ENCODE measurements around the gene CDHR3. TPM values are rescaled to one million over a fixed set of nuclear protein-coding genes. Genes with fewer than 3 reads are reported as not detected.
A peak's percentile ranks its signal among the peaks of the same experiment; 100 is the strongest.

The CDHR3 gene
- total RNA-seq, 2 experiments from 2014 or later: 0.38 TPM; not detected in 1

- peaks cover 34% of the 10 kb centered on the region for H3K4me1 Mint-ChIP-seq
- DNase-seq: no peak
- H3K4me3 Mint-ChIP-seq: no peak overlapping the region
- no peaks in the 10 kb centered on the region for H3K9me3 Mint-ChIP-seq
- H3K36me3 Mint-ChIP-seq: no peaks in the 10 kb centered on the region
- H3K27ac Mint-ChIP-seq: no peak overlapping the region
- no peaks in the 10 kb centered on the region for H3K27me3 Mint-ChIP-seq
These were observed 101.3 kb downstream of the CDHR3 start for GRCh38 chr7:106064316-106064715.

DNA sequence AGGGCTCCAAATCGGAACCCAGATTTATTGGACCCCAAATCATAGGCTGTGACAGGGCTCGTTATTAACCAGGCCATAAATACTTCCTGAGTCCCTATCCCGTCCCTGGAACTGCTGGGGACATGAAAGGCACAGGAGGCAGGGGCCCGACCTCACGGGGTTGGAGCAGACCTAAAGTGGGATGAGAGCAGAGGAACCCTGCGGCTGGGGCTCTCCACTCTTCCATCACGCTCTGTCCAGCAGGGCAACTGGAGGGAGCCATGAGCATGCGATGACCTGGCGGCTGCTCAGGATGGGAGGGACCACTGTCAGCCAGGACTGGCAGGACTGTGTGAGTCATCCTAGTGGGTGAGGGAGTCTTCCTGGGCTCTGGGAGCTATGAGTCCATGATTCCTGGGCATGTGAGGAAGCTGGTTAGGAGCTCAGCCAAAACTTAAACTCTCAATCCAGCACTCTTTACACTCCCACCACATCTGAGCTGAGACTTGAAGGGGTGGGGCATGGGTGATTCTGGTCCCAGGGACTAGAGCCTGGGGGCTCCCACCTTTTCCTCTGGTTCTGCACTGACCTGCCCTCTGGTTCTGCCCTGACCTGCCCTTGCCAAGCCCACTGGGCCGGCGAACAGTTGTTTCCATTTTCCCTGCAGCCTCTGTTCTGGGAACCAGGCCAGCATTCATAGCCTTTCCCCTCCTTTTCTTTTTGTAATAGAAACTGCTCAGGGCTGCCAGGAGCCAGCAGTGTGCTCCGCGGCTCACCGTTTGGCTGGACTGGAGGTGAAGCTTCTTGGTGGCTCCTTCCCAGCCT is 101.9 kb downstream of the CDHR3 start:
- H3K27ac Mint-ChIP-seq: no peak overlapping the region
- H3K4me1 Mint-ChIP-seq: peaks cover 38% of the 10 kb centered on the region
- DNase-seq: no peak
- no peaks in the 10 kb centered on the region for H3K9me3 Mint-ChIP-seq
- no peaks in the 10 kb centered on the region for H3K27me3 Mint-ChIP-seq
- H3K36me3 Mint-ChIP-seq: no peaks in the 10 kb centered on the region
- no peak overlapping the region for H3K4me3 Mint-ChIP-seq

- Mint-ChIP-seq H3K27me3 (no peaks in the 10 kb centered on the region), H3K27ac (no peak overlapping the region), H3K4me1 (peaks cover 42% of the 10 kb centered on the region), H3K4me3 (no peak overlapping the region), H3K9me3 (no peaks in the 10 kb centered on the region), H3K36me3 (no peaks in the 10 kb centered on the region)
- no peak for DNase-seq
These were observed 102.8 kb downstream of the CDHR3 start for GRCh38 chr7:106065575-106066500.

GRCh38 chr7:106067678-106068077 is 104.6 kb downstream of the CDHR3 start:
- H3K36me3 Mint-ChIP-seq: no peaks in the 10 kb centered on the region

DNA sequence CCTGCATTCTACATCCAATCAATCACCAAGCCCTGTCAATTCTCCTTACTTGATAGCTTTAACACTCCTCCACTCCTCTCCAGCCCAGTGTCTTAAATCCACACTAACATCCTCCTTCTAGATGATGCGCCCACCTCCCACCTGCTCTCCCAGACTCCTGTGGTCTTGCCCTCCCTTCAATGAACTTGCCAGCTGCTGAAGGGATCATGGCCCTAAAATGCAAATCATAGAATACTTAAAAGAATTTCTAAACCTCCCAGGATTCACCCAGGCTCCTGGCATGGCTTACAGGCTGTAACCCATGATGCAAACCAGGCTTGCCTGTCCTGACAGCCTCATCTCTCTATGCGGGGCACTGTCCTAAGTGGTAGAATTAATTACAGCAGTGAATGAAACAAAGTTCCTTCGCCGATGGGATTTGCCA is 105.5 kb downstream of the CDHR3 start:
- Mint-ChIP-seq H3K27ac (no peak overlapping the region), H3K4me1 (peaks cover 44% of the 10 kb centered on the region), H3K36me3 (no peaks in the 10 kb centered on the region), H3K27me3 (no peaks in the 10 kb centered on the region), H3K4me3 (no peak overlapping the region), H3K9me3 (no peaks in the 10 kb centered on the region)
- no peak for DNase-seq

More at GRCh38 chr7:106067678-106068077, 104.6 kb downstream of the CDHR3 start:
- no peak overlapping the region for H3K4me3 Mint-ChIP-seq
- no peak for DNase-seq
- no peaks in the 10 kb centered on the region for H3K27me3 Mint-ChIP-seq
- H3K4me1 Mint-ChIP-seq: peaks cover 47% of the 10 kb centered on the region
- no peaks in the 10 kb centered on the region for H3K9me3 Mint-ChIP-seq
- H3K27ac Mint-ChIP-seq: no peak overlapping the region

DNA sequence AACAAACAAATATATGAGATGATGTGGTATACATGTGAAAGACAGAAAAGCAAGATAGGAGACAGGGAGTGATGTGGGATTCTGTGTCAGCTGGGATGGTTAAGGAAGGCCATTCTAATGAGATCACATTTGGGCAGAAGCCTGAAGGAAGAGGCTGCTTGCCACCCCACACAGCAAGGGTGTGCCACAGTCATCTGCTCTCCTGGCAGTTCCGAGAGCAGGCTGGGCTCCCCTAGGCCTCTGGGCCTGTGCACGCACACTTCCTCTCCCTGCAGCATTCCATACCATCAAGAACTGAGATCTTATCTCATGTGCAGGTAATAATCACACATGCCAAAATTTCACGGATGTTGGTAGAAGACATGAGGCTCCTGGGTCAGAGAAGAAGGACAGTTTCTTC is 105.9 kb downstream of the CDHR3 start:
- DNase-seq: no peak
- no peaks in the 10 kb centered on the region for H3K27me3 Mint-ChIP-seq
- no peak overlapping the region for H3K4me3 Mint-ChIP-seq
- H3K9me3 Mint-ChIP-seq: no peaks in the 10 kb centered on the region
- H3K4me1 Mint-ChIP-seq: peaks cover 44% of the 10 kb centered on the region
- no peak overlapping the region for H3K27ac Mint-ChIP-seq
- H3K36me3 Mint-ChIP-seq: no peaks in the 10 kb centered on the region

DNA sequence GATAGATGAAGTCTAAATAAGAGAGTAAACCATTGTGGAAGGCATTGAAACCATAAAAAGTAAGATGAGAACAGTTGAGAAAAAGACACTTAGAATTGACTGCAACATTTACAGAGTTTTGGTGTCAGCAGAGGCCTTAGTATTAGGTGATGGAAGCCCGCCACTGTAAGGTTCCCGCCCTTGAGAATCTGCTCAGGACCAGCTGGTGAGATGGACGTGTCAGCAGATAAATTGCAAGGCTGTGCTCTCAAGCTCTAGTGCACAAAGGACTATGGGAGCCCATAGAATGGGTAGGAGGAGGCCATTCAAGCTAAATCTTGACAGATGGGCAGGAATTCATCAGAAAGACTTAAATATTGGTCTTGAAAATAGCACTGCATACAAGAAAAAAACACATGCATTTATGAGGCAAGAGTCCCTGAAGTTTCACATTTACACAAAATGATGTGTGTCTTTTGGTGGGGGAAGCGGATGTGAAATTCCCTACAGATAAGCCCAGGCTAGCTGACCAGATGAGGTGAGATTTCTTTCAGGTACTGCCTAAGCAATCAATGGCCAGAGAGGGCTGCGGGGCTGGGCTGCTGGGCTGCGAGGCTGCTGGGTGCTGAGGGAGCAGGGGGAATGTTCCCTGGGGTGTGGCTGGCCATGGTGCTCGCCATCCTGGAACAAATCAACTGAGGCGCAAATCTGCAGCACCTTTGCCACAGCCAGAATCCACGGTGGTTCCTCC is 106.6 kb downstream of the CDHR3 start:
- Mint-ChIP-seq H3K4me1 (peaks cover 45% of the 10 kb centered on the region), H3K4me3 (no peak overlapping the region), H3K36me3 (no peaks in the 10 kb centered on the region), H3K27me3 (no peaks in the 10 kb centered on the region), H3K27ac (no peak overlapping the region), H3K9me3 (no peaks in the 10 kb centered on the region)
- no peak for DNase-seq

- H3K4me3 Mint-ChIP-seq: no peak overlapping the region
- H3K4me1 Mint-ChIP-seq: peaks cover 47% of the 10 kb centered on the region
- H3K27me3 Mint-ChIP-seq: no peaks in the 10 kb centered on the region
- no peak overlapping the region for H3K27ac Mint-ChIP-seq
- DNase-seq: no peak
- no peaks in the 10 kb centered on the region for H3K9me3 Mint-ChIP-seq
- H3K36me3 Mint-ChIP-seq: no peaks in the 10 kb centered on the region
These were observed 107.1 kb downstream of the CDHR3 start for GRCh38 chr7:106070201-106070551.

DNA sequence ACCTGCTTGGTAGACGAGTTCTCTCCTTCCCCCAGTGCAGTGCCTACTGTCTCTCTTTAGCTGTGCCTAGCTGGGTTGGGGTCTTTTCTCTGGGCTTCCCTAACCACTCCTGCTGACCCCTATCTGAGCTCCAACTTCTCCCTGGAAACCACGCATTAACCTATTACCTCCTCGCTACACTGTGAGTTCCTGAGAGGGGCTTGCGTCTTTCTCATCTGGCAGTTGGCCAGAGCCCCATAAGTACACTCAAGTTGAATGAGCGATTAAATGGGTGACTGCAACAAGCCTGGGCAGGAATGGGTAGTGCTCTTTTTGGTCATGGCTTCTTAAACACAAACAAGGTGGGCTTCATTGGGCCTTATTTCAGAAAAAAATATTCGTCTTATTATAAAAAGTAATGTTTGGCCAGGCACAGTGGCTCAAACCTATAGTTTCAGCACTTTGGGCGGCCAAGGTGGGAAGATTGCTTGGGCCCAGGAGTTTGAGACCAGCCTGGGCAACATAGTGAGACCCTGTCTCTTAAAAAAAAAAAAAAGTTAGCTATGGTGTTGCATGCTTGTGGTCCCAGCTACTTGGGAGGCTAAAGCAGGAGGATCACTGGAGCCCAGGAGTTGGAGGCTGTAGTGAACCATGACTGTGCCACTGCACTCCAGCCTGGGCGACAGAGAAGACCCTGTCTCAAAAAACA is 107.6 kb downstream of the CDHR3 start:
- peak overlapping the region; percentile 96 for H3K27ac Mint-ChIP-seq
- no peaks in the 10 kb centered on the region for H3K27me3 Mint-ChIP-seq
- no peak for DNase-seq
- peaks cover 47% of the 10 kb centered on the region for H3K4me1 Mint-ChIP-seq
- peak overlapping the region; percentile 79 for H3K4me3 Mint-ChIP-seq
- H3K9me3 Mint-ChIP-seq: no peaks in the 10 kb centered on the region
- no peaks in the 10 kb centered on the region for H3K36me3 Mint-ChIP-seq

DNA sequence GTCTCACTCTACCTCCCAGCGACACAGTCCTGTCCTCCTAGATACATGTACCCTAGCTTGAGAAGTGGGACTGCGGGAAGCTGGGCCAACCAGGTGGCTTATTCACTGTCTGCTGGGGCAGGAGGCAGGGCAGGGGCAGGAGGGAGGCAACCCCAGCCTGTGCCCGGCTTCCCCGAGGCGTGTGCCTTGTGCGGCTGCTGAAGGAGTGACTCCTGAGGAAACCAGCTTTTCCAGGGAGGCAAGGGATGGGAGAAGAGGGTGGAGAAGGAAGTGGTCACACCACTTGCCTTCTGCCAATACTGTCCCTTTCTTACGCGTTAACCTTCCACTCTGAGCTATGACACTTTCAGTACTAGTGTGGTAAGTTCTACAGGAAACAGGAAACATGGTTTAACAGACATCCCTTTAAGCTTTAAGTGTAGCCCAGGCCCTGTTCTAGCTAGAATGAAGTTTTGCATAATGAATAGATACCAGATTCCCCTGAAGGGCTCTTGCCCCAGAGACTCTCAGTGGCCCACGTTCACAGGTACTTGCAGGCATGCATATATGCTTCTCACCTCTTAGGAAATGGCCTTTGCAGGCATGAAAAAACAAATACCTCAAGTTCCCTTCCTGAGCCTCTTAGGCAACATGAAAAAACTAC is 108.4 kb downstream of the CDHR3 start:
- Mint-ChIP-seq H3K27me3 (no peaks in the 10 kb centered on the region), H3K27ac (peak overlapping the region; percentile 96), H3K9me3 (no peaks in the 10 kb centered on the region), H3K4me3 (peak overlapping the region; percentile 79), H3K4me1 (peaks cover 54% of the 10 kb centered on the region), H3K36me3 (no peaks in the 10 kb centered on the region)
- DNase-seq: peak; percentile 43

GRCh38 chr7:106071999-106072714 is 109.1 kb downstream of the CDHR3 start:
- Mint-ChIP-seq H3K4me1 (peaks cover 55% of the 10 kb centered on the region), H3K36me3 (no peaks in the 10 kb centered on the region), H3K27me3 (no peaks in the 10 kb centered on the region), H3K9me3 (no peaks in the 10 kb centered on the region), H3K4me3 (peak overlapping the region; percentile 79), H3K27ac (peak overlapping the region; percentile 96)
- no peak for DNase-seq

- no peaks in the 10 kb centered on the region for H3K36me3 Mint-ChIP-seq
- H3K9me3 Mint-ChIP-seq: no peaks in the 10 kb centered on the region
- no peak overlapping the region for H3K4me3 Mint-ChIP-seq
- DNase-seq: no peak
- H3K27ac Mint-ChIP-seq: peak overlapping the region; percentile 96
- H3K27me3 Mint-ChIP-seq: no peaks in the 10 kb centered on the region
- peaks cover 58% of the 10 kb centered on the region for H3K4me1 Mint-ChIP-seq
These were observed 109.6 kb downstream of the CDHR3 start for GRCh38 chr7:106072715-106073091.

GRCh38 chr7:106073701-106074100 is 110.6 kb downstream of the CDHR3 start:
- Mint-ChIP-seq H3K4me3 (no peak overlapping the region), H3K36me3 (no peaks in the 10 kb centered on the region), H3K27ac (peak overlapping the region; percentile 29), H3K9me3 (no peaks in the 10 kb centered on the region), H3K27me3 (no peaks in the 10 kb centered on the region), H3K4me1 (peaks cover 57% of the 10 kb centered on the region)
- DNase-seq: no peak

- Mint-ChIP-seq H3K4me1 (peaks cover 57% of the 10 kb centered on the region), H3K27me3 (no peaks in the 10 kb centered on the region), H3K36me3 (no peaks in the 10 kb centered on the region)
These were observed 111.2 kb downstream of the CDHR3 start for GRCh38 chr7:106074257-106074656.

More at GRCh38 chr7:106074257-106074656, 111.2 kb downstream of the CDHR3 start:
- Mint-ChIP-seq H3K4me3 (no peak overlapping the region), H3K27ac (peak overlapping the region; percentile 15), H3K9me3 (no peaks in the 10 kb centered on the region)
- DNase-seq: no peak

All from activated naive CD8-positive, alpha-beta T cell treated with anti-CD3 and anti-CD28 coated beads for 36 hours (primary cell).